HG03378 (cell line): ENCODE results near the gene GPANK1.
A peak's percentile ranks its signal among the peaks of the same experiment; 100 is the strongest.
"Not testable (repeated sequence)": the region's sequence is repeated elsewhere in the genome, so short reads cannot be mapped to it uniquely, and the experiment has no call there.

Experiments used
- ATAC-seq: cut with Tn5 transposase; IDR thresholded peaks from one replicate; pipeline ENCODE4 v1.9.1; 2021; ENCODE audit warnings: mild to moderate bottlenecking, moderate library complexity; ENCODE audit not compliant: unreplicated experiment

GPANK1 gene

GRCh38 chr6:31664790-31665500 is at the start of gene GPANK1:
GPANK1 (minus strand) TSS chr6:31664997; CDS start chr6:31664478, 519 bp downstream.
- ATAC-seq, result peak; percentile 46

GRCh38 chr6:31713991-31714684 is 49.3 kb upstream of the GPANK1 start:
- no peak for ATAC-seq

- no peak for ATAC-seq
These were observed 48.7 kb upstream of the GPANK1 start for GRCh38 chr6:31713465-31713864.

- no peak for ATAC-seq
These were observed 47.5 kb upstream of the GPANK1 start for GRCh38 chr6:31712296-31712695.

- no peak for ATAC-seq
These were observed 46.4 kb upstream of the GPANK1 start for GRCh38 chr6:31711233-31711632.

- ATAC-seq, result no peak
These were observed 45.9 kb upstream of the GPANK1 start for GRCh38 chr6:31710523-31711219.

GRCh38 chr6:31709157-31709556 is 44.4 kb upstream of the GPANK1 start:
- not testable (repeated sequence) for ATAC-seq

GRCh38 chr6:31708224-31708623 is 43.4 kb upstream of the GPANK1 start:
- no peak for ATAC-seq

GRCh38 chr6:31707701-31708100 is 42.9 kb upstream of the GPANK1 start:
- ATAC-seq, result no peak

- ATAC-seq, result no peak
These were observed 41.8 kb upstream of the GPANK1 start, which contains the start of gene LY6G6F for GRCh38 chr6:31706599-31706998. LY6G6F (plus strand) TSS chr6:31706866; CDS start chr6:31706907, 41 bp downstream.

GRCh38 chr6:31705931-31706330 is 41.1 kb upstream of the GPANK1 start:
- no peak for ATAC-seq

- peak; percentile 80 for ATAC-seq
These were observed 38.3 kb upstream of the GPANK1 start, which contains the start of gene ABHD16A for GRCh38 chr6:31702819-31703716. ABHD16A (minus strand) TSS chr6:31703324; CDS start chr6:31703281, 43 bp downstream.

GRCh38 chr6:31702405-31702818 is 37.6 kb upstream of the GPANK1 start:
- ATAC-seq, result no peak

GRCh38 chr6:31701666-31702404 is 37.0 kb upstream of the GPANK1 start:
- no peak for ATAC-seq

- no peak for ATAC-seq
These were observed 36.1 kb upstream of the GPANK1 start for GRCh38 chr6:31700740-31701401.

- ATAC-seq, result no peak
These were observed 32.8 kb upstream of the GPANK1 start for GRCh38 chr6:31697555-31697954.

GRCh38 chr6:31693535-31693934 is 28.7 kb upstream of the GPANK1 start:
- no peak for ATAC-seq

- ATAC-seq, result no peak
These were observed 28.1 kb upstream of the GPANK1 start for GRCh38 chr6:31692886-31693285.

- no peak for ATAC-seq
These were observed 27.6 kb upstream of the GPANK1 start for GRCh38 chr6:31692353-31692752.
